Smooth muscle cell (in vitro differentiated cells): ENCODE data around the gene DVL2. TPM values are rescaled to one million over a fixed set of nuclear protein-coding genes. Genes with fewer than 3 reads are reported as not detected.

Experiments
- DNase-seq: peaks from one replicate; lab custom pipeline; 2025; ENCODE audit not compliant: unreplicated experiment; lab: John Stamatoyannopoulos, UW
- H2AFZ ChIP-seq: fragments of 200-600 bp; sonication (generic); 2 replicates; pipeline ENCODE4 v1.6.0; 2016; ENCODE audit warnings: antibody characterized with exemption, low read depth, mild to moderate bottlenecking
- H3F3A ChIP-seq: fragments of 200-600 bp; sonication (generic); 2 replicates; pipeline ENCODE4 v1.6.0; 2017; ENCODE audit warnings: antibody characterized with exemption, low read depth
- H3K27ac ChIP-seq: fragments of 200-600 bp; sonication (generic); 2 replicates; pipeline ENCODE4 v1.5.1; 2016; ENCODE audit warnings: low read depth, mild to moderate bottlenecking
- H3K27me3 ChIP-seq: fragments of 200-600 bp; sonication (generic); 2 replicates; pipeline ENCODE4 v1.6.1; 2016; ENCODE audit warnings: low read depth, mild to moderate bottlenecking
- H3K36me3 ChIP-seq: fragments of 200-600 bp; sonication (generic); 2 replicates; pipeline ENCODE4 v1.5.1; 2016; ENCODE audit warnings: low read depth
- H3K4me1 ChIP-seq: fragments of 200-600 bp; sonication (generic); 2 replicates; pipeline ENCODE4 v1.5.1; 2016; ENCODE audit warnings: low read depth
- H3K4me2 ChIP-seq: fragments of 200-600 bp; sonication (generic); 2 replicates; pipeline ENCODE4 v1.6.0; 2016; ENCODE audit warnings: mild to moderate bottlenecking
- H3K4me3 ChIP-seq: fragments of 200-600 bp; sonication (generic); 2 replicates; pipeline ENCODE4 v1.5.1; 2016; ENCODE audit warnings: mild to moderate bottlenecking
- H3K79me2 ChIP-seq: fragments of 200-600 bp; sonication (generic); 2 replicates; pipeline ENCODE4 v1.6.0; 2016; ENCODE audit warnings: low read depth, mild to moderate bottlenecking
- H3K9ac ChIP-seq: fragments of 200-600 bp; sonication (generic); 2 replicates; pipeline ENCODE4 v1.6.0; 2016; ENCODE audit warnings: low read depth
- H3K9me3 ChIP-seq: fragments of 200-600 bp; sonication (generic); replicated peaks from 2 replicates; pipeline ENCODE4 v1.5.1; 2016; ENCODE audit warnings: low read depth
- H4K20me1 ChIP-seq: fragments of 200-600 bp; sonication (generic); 2 replicates; pipeline ENCODE4 v1.6.0; 2016; ENCODE audit warnings: low read depth
- WGBS: methylation state at CpG from one replicate; pipeline ENCODE4 v1.1.7; 2016; ENCODE audit warnings: low lambda C conversion rate; 5-methylcytosine and 5-hydroxymethylcytosine counted together
- polyA plus RNA-seq: library from polyadenylated mRNA; unstranded; fragments of >200 nt; fragmentation: Nextera tagmentation; extraction: Ambion mirVana; gene quantifications from 2 replicates; pipeline ENCODE4 v1.2.1, GENCODE V29; 2016
- total RNA-seq: library from RNA; depleted of rRNA; stranded (reverse); fragments of >200 nt; gene quantifications from 2 replicates; pipeline ENCODE4 v1.2.3, GENCODE V29; 2014
- TF ChIP-seq, protein P1 (sequence below): fragments of 200-600 bp; sonication (generic); IDR thresholded peaks from 2 replicates; pipeline ENCODE4 v1.5.1; 2017; ENCODE audit warnings: borderline replicate concordance, mild to moderate bottlenecking, antibody characterized with exemption; ENCODE audit not compliant: insufficient read depth, poor library complexity, severe bottlenecking

DVL2 gene
- total and polyA plus RNA-seq, 2 experiments from 2014 or later = 31.8 to 49.6 TPM

DNA sequence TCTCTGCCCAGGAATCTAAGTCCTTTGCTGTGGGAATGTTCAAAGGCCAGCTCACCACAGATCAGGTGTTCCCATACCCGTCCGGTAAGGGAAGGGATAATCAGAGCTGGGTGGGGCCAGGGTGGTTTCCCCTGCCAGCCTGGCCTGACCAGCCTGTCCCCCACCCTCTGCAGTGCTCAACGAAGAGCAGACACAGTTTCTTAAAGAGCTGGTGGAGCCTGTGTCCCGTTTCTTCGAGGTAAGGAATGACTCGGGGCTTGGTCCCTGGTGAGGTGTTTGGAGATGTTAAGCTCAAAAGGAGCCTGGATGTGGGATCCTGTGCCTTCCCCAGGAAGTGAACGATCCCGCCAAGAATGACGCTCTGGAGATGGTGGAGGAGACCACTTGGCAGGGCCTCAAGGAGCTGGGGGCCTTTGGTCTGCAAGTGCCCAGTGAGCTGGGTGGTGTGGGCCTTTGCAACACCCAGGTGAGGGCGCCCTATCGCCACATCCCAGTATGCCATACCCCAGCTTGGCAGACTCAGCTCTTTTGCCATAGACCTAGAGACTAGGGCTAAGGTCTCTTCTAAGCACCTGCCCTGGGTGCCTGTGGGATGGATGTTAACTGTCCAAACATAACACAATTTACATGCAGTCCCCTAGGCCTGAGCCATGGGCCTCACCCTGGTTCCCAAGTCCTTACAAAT lies 13.6 kb downstream of the DVL2 start:
- Histone ChIP-seq H3K4me3 (peak overlapping the region; percentile 82), H3K4me2 (peak overlapping the region; percentile 96), H4K20me1 (peaks cover 53% of the 10 kb centered on the region), H3K36me3 (no peaks in the 10 kb centered on the region), H3K27ac (peak overlapping the region; percentile 95), H3K79me2 (peaks cover 11% of the 10 kb centered on the region), H3K9me3 (no peaks in the 10 kb centered on the region), H3K9ac (peak overlapping the region; percentile 96), H3F3A (peaks cover 24% of the 10 kb centered on the region), H3K4me1 (peaks cover 35% of the 10 kb centered on the region), H3K27me3 (no peaks in the 10 kb centered on the region), H2AFZ (no peak overlapping the region)
- no peak for DNase-seq
- 27% methylated on average over 11 of the region's 11 CpGs for WGBS
- TF ChIP-seq, protein P1, sequence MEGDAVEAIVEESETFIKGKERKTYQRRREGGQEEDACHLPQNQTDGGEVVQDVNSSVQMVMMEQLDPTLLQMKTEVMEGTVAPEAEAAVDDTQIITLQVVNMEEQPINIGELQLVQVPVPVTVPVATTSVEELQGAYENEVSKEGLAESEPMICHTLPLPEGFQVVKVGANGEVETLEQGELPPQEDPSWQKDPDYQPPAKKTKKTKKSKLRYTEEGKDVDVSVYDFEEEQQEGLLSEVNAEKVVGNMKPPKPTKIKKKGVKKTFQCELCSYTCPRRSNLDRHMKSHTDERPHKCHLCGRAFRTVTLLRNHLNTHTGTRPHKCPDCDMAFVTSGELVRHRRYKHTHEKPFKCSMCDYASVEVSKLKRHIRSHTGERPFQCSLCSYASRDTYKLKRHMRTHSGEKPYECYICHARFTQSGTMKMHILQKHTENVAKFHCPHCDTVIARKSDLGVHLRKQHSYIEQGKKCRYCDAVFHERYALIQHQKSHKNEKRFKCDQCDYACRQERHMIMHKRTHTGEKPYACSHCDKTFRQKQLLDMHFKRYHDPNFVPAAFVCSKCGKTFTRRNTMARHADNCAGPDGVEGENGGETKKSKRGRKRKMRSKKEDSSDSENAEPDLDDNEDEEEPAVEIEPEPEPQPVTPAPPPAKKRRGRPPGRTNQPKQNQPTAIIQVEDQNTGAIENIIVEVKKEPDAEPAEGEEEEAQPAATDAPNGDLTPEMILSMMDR = peak; percentile 39

GRCh38 chr17:7219812-7220592 lies 14.3 kb downstream of the DVL2 start, which contains the start of the genes ACADVL and DLG4:
ACADVL (plus strand) TSS chr17:7219938; CDS start chr17:7219985, 47 bp downstream.
DLG4 (minus strand) TSS chr17:7219836.
- Histone ChIP-seq H2AFZ (no peak within 1 kb of the TSS), H3K4me3 (peak within 1 kb of the TSS; percentile 82), H3K4me1 (peaks cover 40% of the 10 kb centered on the region), H3K79me2 (peaks cover 11% of the 10 kb centered on the region), H3K9ac (peak within 1 kb of the TSS; percentile 96), H4K20me1 (peaks cover 53% of the 10 kb centered on the region), H3K4me2 (peak within 1 kb of the TSS; percentile 96), H3K27ac (peak within 1 kb of the TSS; percentile 95), H3K9me3 (no peaks in the 10 kb centered on the region), H3F3A (peaks cover 28% of the 10 kb centered on the region), H3K27me3 (no peaks in the 10 kb centered on the region), H3K36me3 (no peaks in the 10 kb centered on the region)
- peak; percentile 62 for DNase-seq
- TF ChIP-seq, protein P1 = no peak
- 2% methylated on average over 62 of the region's 63 CpGs for WGBS

DNA sequence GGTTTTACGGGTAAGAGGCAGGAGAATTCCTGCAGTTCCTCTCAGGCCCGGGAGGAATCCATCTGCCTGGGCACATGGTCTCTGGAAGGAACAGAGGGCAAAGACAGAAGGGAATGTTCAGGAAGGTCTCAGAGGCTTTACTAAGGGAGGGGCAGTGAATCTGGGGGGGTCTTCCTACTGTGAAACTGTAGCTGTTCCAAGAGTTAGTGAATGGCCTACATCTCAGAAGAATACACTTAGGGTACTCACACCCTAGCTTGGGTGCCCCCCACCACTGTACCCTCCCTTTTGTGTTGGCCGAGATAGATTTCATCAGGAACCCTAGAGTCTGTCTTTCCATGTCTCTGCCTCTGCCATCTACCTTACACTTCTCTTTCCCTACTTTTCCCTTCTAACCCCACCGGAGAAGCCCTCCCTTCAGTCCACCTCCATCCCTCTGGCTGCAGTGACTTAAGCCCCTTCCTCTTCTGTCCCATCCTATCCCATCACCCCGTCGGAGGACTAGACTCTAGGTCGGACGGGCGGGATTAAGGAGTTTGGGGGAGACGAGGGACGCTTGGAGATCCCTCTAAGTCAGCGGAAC lies 15.0 kb downstream of the DVL2 start:
- Histone ChIP-seq H3K4me1 (peaks cover 40% of the 10 kb centered on the region), H3K4me3 (peak overlapping the region; percentile 82), H3K4me2 (peak overlapping the region; percentile 96), H3F3A (peaks cover 28% of the 10 kb centered on the region), H3K9ac (peak overlapping the region; percentile 21), H2AFZ (no peak overlapping the region), H3K27ac (peak overlapping the region; percentile 95), H4K20me1 (peaks cover 55% of the 10 kb centered on the region), H3K9me3 (no peaks in the 10 kb centered on the region), H3K36me3 (no peaks in the 10 kb centered on the region), H3K27me3 (no peaks in the 10 kb centered on the region), H3K79me2 (peaks cover 11% of the 10 kb centered on the region)
- WGBS = 25% methylated on average over 12 of the region's 12 CpGs
- TF ChIP-seq, protein P1 = no peak
- no peak for DNase-seq
